UCSD-AML1 (cell line): ENCODE measurements around the gene FAM161A.

Source experiments
- DNase-seq: peaks from one replicate; lab custom pipeline; 2025; ENCODE audit not compliant: unreplicated experiment; lab: John Stamatoyannopoulos, UW

Gene FAM161A

DNA sequence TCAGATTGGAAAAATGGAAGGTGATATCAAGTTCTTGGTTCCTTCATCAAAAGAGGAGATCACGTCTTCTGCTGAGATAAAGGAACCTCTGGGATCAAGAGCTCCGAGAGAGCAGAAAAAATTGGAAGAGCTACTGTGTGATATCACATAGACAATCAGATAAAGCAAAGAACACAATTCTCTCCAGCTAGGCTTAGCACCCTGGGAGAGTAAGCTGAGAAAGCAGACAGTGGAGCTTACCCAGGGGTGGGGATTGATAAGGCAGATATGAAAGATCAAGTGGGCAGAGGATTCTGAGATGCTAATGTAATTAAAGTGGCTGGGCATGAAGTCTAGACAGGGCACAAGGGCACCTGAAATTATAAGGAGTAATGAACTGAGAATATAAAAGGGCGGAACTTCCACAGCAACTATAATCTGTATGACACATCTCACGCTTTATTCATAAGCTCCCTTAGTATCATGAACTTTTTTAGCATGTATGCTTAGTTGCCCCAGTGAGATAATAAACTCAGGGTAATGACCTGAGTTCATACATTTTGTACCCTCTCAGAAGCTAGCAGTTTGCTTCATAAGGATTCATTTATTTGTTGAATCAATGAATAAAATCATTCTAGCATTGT lies 65.8 kb downstream of the FAM161A start:
- no peak for DNase-seq

DNA sequence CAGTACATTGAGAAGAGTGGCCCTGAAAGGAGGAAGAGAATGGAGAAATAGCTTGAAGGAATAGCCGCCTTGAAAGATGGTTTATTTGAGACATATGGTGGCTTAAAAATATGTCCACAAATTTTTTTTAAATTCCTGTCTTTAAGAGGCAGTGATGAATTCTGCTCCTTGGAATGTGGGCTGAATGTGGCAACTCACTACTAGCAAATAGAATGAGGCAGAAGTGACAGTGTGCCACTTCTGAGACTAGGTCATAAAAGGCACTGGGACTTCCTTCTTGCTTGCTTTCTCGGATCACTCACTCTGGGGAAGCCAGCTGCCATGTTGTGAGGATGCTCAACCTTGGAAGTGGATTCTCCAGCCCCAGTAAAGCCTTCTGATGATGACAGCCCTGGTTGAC lies 67.0 kb downstream of the FAM161A start:
- DNase-seq = no peak

DNA sequence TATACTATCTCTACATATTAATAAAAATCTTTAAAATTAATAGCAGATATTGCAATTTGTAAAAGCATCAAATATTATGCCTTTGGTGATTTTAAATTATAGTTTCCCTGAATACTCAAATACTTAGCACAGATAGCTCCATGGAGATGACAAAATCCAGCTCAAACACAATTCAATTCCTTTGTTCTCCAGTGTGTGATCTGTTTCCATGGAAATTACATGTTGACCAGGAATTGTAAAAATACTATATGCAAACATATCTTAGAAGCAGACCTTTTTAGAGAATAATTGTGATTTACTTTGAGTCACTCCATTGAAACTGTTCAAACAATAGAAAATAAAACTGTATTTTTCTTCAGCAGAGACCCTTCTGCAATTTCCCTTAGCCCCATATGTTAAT lies 68.3 kb downstream of the FAM161A start:
- DNase-seq = no peak

DNA sequence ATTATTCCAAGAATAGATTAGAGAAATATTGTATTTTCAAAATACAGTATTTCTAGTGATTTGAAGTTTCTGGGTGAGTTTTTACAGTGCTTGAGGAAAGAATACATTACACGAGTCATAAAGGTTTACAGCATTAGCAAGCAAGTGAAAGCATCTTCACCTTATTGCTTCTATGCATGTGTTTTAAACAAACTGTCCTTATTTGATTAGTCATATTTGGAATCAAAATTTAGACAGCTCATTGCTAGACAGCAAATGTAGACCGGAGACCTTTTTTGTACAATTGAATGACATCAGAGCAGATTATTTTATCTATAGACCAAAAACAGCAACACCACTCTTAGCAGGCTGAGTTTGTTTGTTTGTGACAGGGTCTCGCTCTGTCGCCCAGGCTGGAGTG lies 69.2 kb downstream of the FAM161A start:
- no peak for DNase-seq

DNA sequence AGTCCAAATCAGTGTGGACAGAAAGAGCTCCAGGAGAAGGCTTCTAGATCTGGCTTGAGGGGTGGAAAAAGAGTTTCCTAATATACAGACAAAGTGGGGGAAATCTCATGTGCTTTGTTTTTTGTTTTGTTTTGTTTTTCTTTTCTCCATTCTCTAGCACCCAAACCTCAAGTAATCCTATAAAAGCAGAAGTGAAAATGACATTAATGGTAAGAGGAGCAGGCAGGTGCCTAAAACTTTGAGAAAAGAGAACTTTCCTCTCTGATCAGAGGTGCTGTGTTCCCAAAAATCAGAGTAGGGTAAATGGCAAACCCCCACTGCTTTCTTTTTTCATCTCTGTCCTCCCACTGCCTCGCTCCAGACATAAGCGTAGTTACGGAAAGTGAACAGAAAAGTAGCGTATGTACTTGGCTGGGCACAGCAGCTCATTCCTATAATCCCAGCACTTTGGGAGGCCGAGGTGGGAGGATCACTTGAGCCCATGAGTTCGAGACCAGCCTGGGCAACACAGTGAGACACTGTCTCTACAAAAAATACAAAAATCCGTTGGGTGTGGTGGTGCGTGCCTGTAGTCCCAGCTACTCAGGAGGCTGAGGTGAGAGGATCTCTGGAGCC lies 77.8 kb downstream of the FAM161A start:
- DNase-seq = no peak
